NCI-H187 treated with DMSO at 0.1 percent for 48 hours (cell line): ENCODE results near the gene PHTF1.

Experiments used
- DNase-seq: peaks from one replicate; lab custom pipeline; 2025; lab: John Stamatoyannopoulos, UW

PHTF1 gene

GRCh38 chr1:113665071-113665470, 94.2 kb downstream of the PHTF1 start:
- DNase-seq: no peak

GRCh38 chr1:113663165-113663951, 95.9 kb downstream of the PHTF1 start:
- no peak for DNase-seq

- DNase-seq: no peak
Observed at GRCh38 chr1:113662101-113662500, 97.2 kb downstream of the PHTF1 start.

GRCh38 chr1:113660088-113660487, 99.2 kb downstream of the PHTF1 start:
- no peak for DNase-seq

- no peak for DNase-seq
Observed at GRCh38 chr1:113659556-113659955, 99.7 kb downstream of the PHTF1 start.

GRCh38 chr1:113659035-113659434, 100.3 kb downstream of the PHTF1 start:
- no peak for DNase-seq

- DNase-seq: no peak
Observed at GRCh38 chr1:113657556-113658063, 101.7 kb downstream of the PHTF1 start.

GRCh38 chr1:113657126-113657525, 102.2 kb downstream of the PHTF1 start:
- no peak for DNase-seq

- DNase-seq: no peak
Observed at GRCh38 chr1:113654883-113655282, 104.4 kb downstream of the PHTF1 start.

- DNase-seq: no peak
Observed at GRCh38 chr1:113653741-113654140, 105.5 kb downstream of the PHTF1 start.

- DNase-seq: no peak
Observed at GRCh38 chr1:113652771-113653170, 106.5 kb downstream of the PHTF1 start.

GRCh38 chr1:113648478-113648877, 110.8 kb downstream of the PHTF1 start:
- DNase-seq: no peak

GRCh38 chr1:113647164-113647563, 112.1 kb downstream of the PHTF1 start:
- DNase-seq: no peak
